Fibroblast of pulmonary artery (primary cell): ENCODE measurements around the gene XXYLT1.

ENCODE experiments used
- DNase-seq: peaks from one replicate; pipeline ENCODE4 v3.0.0-alpha.2; 2010; ENCODE audit warnings: low read depth
- H3K4me3 ChIP-seq: replicated peaks from 2 replicates; pipeline ENCODE4 v1.5.1; 2011; ENCODE audit warnings: low read depth, mild to moderate bottlenecking, control low read depth, low read length, moderate library complexity
- CTCF ChIP-seq: IDR thresholded peaks from 2 replicates; pipeline ENCODE4 v1.5.1; 2011; ENCODE audit warnings: mild to moderate bottlenecking, control low read depth, low read length, inconsistent platforms; ENCODE audit errors: missing control alignments

The XXYLT1 gene

GRCh38 chr3:195196266-195196665 is 74.7 kb downstream of the XXYLT1 start:
- no peak overlapping the region for H3K4me3 ChIP-seq
- TF ChIP-seq CTCF = peak; percentile 10
- peak; percentile 62 for DNase-seq

GRCh38 chr3:195195321-195196209 is 75.4 kb downstream of the XXYLT1 start:
- no peak overlapping the region for H3K4me3 ChIP-seq
- no peak for TF ChIP-seq CTCF
- DNase-seq = no peak

GRCh38 chr3:195194559-195195206 is 76.3 kb downstream of the XXYLT1 start:
- no peak for DNase-seq
- TF ChIP-seq CTCF = no peak
- no peak overlapping the region for H3K4me3 ChIP-seq

GRCh38 chr3:195191580-195191979 is 79.4 kb downstream of the XXYLT1 start:
- no peak for TF ChIP-seq CTCF
- DNase-seq = no peak

GRCh38 chr3:195189821-195190220 is 81.1 kb downstream of the XXYLT1 start:
- no peak for TF ChIP-seq CTCF
- no peak overlapping the region for H3K4me3 ChIP-seq
- DNase-seq = no peak

More at GRCh38 chr3:195191580-195191979, 79.4 kb downstream of the XXYLT1 start:
- H3K4me3 ChIP-seq = no peak overlapping the region

GRCh38 chr3:195188426-195188927 is 82.5 kb downstream of the XXYLT1 start:
- peak; percentile 31 for DNase-seq
- no peak overlapping the region for H3K4me3 ChIP-seq
- peak; percentile 27 for TF ChIP-seq CTCF
